Endothelial cell of umbilical vein (primary cell): Measurements from ENCODE around the gene HES1. TPM values are rescaled to one million over a fixed set of nuclear protein-coding genes. Genes with fewer than 3 reads are reported as not detected.

Experiments used
- BruUV-seq: library from RNA; stranded (reverse); fragments of 400-500 nt; replicated peaks from 2 replicates; lab custom pipeline; 2021; lab: Mats Ljungman, UMichigan
- CTCF ChIA-PET: fragments of 300-600, 350-600 bp; sonication (Branson Sonifier 250); formaldehyde crosslinking; loops from one replicate; lab custom pipeline; 2021; ENCODE audit warnings: antibody characterized with exemption, inconsistent platforms; lab: Charles Lee
- POLR2A ChIA-PET: fragments of 300-600, 350-600 bp; sonication (Branson Sonifier 250); formaldehyde crosslinking; loops from one replicate; lab custom pipeline; 2021; ENCODE audit warnings: antibody characterized with exemption, inconsistent platforms; lab: Charles Lee
- DNase-seq: peaks from one replicate; pipeline ENCODE4 v3.0.0-alpha.2; 2011; ENCODE audit warnings: low read depth, low spot score
- FAIRE-seq: peaks from 2 replicates; lab custom pipeline; 2011; peaks lifted over from hg19 to GRCh38; lab: Jason Lieb, UNC
- H2AFZ ChIP-seq: 2 replicates; pipeline ENCODE4 v1.6.0; 2012; ENCODE audit warnings: low read depth, low read length, control low read depth, inconsistent platforms
- H3K27ac ChIP-seq: 2 replicates; pipeline ENCODE4 v1.5.1; 2011; ENCODE audit warnings: low read depth, mild to moderate bottlenecking, control low read depth, low read length, moderate library complexity; ENCODE audit not compliant: insufficient read depth
- H3K27me3 ChIP-seq, 2 experiments: 2 replicates each; pipeline versions ENCODE4 v1.6.0 to v1.6.1; 2011; ENCODE audit warnings: low read length in 2 of 2, mixed read lengths in 1 of 2; ENCODE audit not compliant: control insufficient read depth in 2 of 2, insufficient read depth in 2 of 2
- H3K36me3 ChIP-seq, 2 experiments: 2 replicates in 1 of 2; 3 replicates in 1 of 2; pipeline ENCODE4 v1.5.1; 2011; ENCODE audit warnings: low read length in 2 of 2, mild to moderate bottlenecking in 1 of 2, moderate library complexity in 1 of 2; ENCODE audit not compliant: control insufficient read depth in 2 of 2, insufficient read depth in 2 of 2; ENCODE audit errors: extremely low read depth in 1 of 2
- H3K4me1 ChIP-seq: 3 replicates; pipeline ENCODE4 v1.5.1; 2011; ENCODE audit warnings: mild to moderate bottlenecking, low read length; ENCODE audit not compliant: control insufficient read depth, insufficient read depth; ENCODE audit errors: extremely low read depth
- H3K4me2 ChIP-seq: 2 replicates; pipeline ENCODE4 v1.6.1; 2011; ENCODE audit warnings: low read length, control low read depth, mixed read lengths; ENCODE audit not compliant: insufficient read depth
- H3K4me3 ChIP-seq, 3 experiments: fragments of 200-600 bp in 1 of 3; sonication (generic), shearing (Covaris generic) in 1 of 3; replicated peaks in 1 of 3; 2 replicates each; pipeline ENCODE4 v1.5.1; 2011 to 2016; ENCODE audit warnings: control low read depth in 3 of 3, low read length in 3 of 3, mild to moderate bottlenecking in 2 of 3, inconsistent platforms in 1 of 3, low read depth in 1 of 3, moderate library complexity in 1 of 3; ENCODE audit not compliant: insufficient read depth in 1 of 3
- H3K79me2 ChIP-seq: 2 replicates; pipeline ENCODE4 v1.6.0; 2012; ENCODE audit warnings: low read length, inconsistent platforms; ENCODE audit not compliant: control insufficient read depth, insufficient read depth
- H3K9ac ChIP-seq: replicated peaks from 2 replicates; pipeline ENCODE3; 2011; ENCODE audit warnings: low read length, control low read depth; ENCODE audit not compliant: insufficient read depth; ENCODE audit errors: extremely low read depth
- H3K9me1 ChIP-seq: replicated peaks from 3 replicates; pipeline ENCODE4 v1.6.0; 2011; ENCODE audit warnings: mild to moderate bottlenecking, low read length; ENCODE audit not compliant: control insufficient read depth, insufficient read depth; ENCODE audit errors: extremely low read depth
- H3K9me3 ChIP-seq: replicated peaks from 2 replicates; pipeline ENCODE4 v1.5.1; 2012; ENCODE audit warnings: low read length, inconsistent platforms; ENCODE audit not compliant: control insufficient read depth, insufficient read depth
- H4K20me1 ChIP-seq: replicated peaks from 2 replicates; pipeline ENCODE3; 2011; ENCODE audit warnings: mild to moderate bottlenecking, low read length; ENCODE audit not compliant: control insufficient read depth, insufficient read depth; ENCODE audit errors: extremely low read depth
- CTCF ChIP-seq, 2 donors: IDR thresholded peaks; 1 replicate in 1 of 2; 2 replicates in 1 of 2; pipeline ENCODE4 v1.5.1; 2011; ENCODE audit warnings: low read length in 2 of 2, mild to moderate bottlenecking in 2 of 2, moderate library complexity in 2 of 2, control low read depth in 1 of 2, inconsistent platforms in 1 of 2, low read depth in 1 of 2; ENCODE audit not compliant: insufficient read depth in 1 of 2; ENCODE audit errors: extremely low read depth in 1 of 2
- EZH2 ChIP-seq: IDR thresholded peaks from 2 replicates; pipeline ENCODE4 v1.6.1; 2012; ENCODE audit warnings: borderline replicate concordance, low read depth, mild to moderate bottlenecking, moderate library complexity, low read length, inconsistent platforms; ENCODE audit not compliant: severe bottlenecking
- FOS ChIP-seq: IDR thresholded peaks from 2 replicates; pipeline ENCODE4 v1.6.1; 2011; ENCODE audit warnings: mild to moderate bottlenecking, low read length, moderate library complexity, borderline replicate concordance; ENCODE audit not compliant: insufficient read depth
- GATA2 ChIP-seq: IDR thresholded peaks from 2 replicates; pipeline ENCODE4 v1.7.0; 2011; ENCODE audit warnings: low read depth, mild to moderate bottlenecking, moderate library complexity, mixed read lengths, low read length; ENCODE audit not compliant: insufficient read length, insufficient read depth
- JUN ChIP-seq: IDR thresholded peaks from 2 replicates; pipeline ENCODE4 v1.6.1; 2011; ENCODE audit warnings: borderline replicate concordance, low read depth; ENCODE audit not compliant: insufficient read length, insufficient read depth
- MAX ChIP-seq: IDR thresholded peaks from 2 replicates; pipeline ENCODE4 v1.6.1; 2011; ENCODE audit not compliant: insufficient read depth, insufficient read length
- MYC ChIP-seq: IDR thresholded peaks from one replicate; pipeline ENCODE4 v1.6.1; 2011; ENCODE audit warnings: mild to moderate bottlenecking, low read depth, low read length
- POLR2A ChIP-seq: IDR thresholded peaks from 2 replicates; pipeline ENCODE4 v1.6.1; 2012; ENCODE audit warnings: low read depth, mild to moderate bottlenecking, control low read depth, low read length
- POLR2AphosphoS5 ChIP-seq: IDR thresholded peaks from 2 replicates; pipeline ENCODE4 v1.6.1; 2012; ENCODE audit warnings: low read depth, mild to moderate bottlenecking, control low read depth, low read length, moderate library complexity; ENCODE audit not compliant: insufficient read depth
- dilution Hi-C: fragments of 300-500 bp; cut with MboI; formaldehyde crosslinking; loops from one replicate; pipeline ENCODE4 v1.15.0; 2019; ENCODE audit warnings: low sequenced_read_pairs; ENCODE audit not compliant: extremely low pct_ligation_motif_present
- intact Hi-C: fragments of 100-400 bp; cut with micrococcal nuclease; formaldehyde crosslinking; loops from one replicate; pipeline ENCODE4 v1.10.0; 2022
- polyA plus RNA-seq, 4 experiments: library from polyadenylated mRNA; depleted of rRNA in 3 of 4; stranded (reverse) in 3 of 4; unstranded in 1 of 4; fragments of >200 nt; gene quantifications; 2 replicates each; pipeline versions ENCODE4 v1.2.1 to v1.2.3, GENCODE V29; 2011 to 2012; ENCODE audit warnings: missing spikeins in 1 of 4
- small RNA-seq: library from RNA; depleted of rRNA; stranded (forward); fragments of <200 nt; gene quantifications from one replicate; pipeline ENCODE3, GENCODE V24; 2012; ENCODE audit warnings: low replicate concordance, low read depth; ENCODE audit not compliant: insufficient read depth, insufficient read length
- total RNA-seq: library from RNA; stranded (reverse); gene quantifications from 2 replicates; pipeline ENCODE4 v1.2.3, GENCODE V29; 2021

Gene HES1
- total and polyA plus RNA-seq, 2 donors (not counting 3 experiments of a cell fraction or from before 2014, with no cell fraction given) = 42.0 to 210 TPM

- intact Hi-C loops = no loop called here
- Histone ChIP-seq H3K27ac (no peak overlapping the region), H3K27me3 (no peaks in the 10 kb centered on the region), H2AFZ (no peak overlapping the region), H3K9ac (no peak overlapping the region), H3K9me1 (no peaks in the 10 kb centered on the region), H3K79me2 (no peaks in the 10 kb centered on the region), H3K4me2 (no peak overlapping the region), H3K36me3 (no peaks in the 10 kb centered on the region), H3K4me3 (no peak overlapping the region), H3K9me3 (no peaks in the 10 kb centered on the region), H3K4me1 (peaks cover 3% of the 10 kb centered on the region), H4K20me1 (no peaks in the 10 kb centered on the region)
- TF ChIP-seq EZH2 = no peak
- no peak for TF ChIP-seq CTCF (IDR thresholded peaks at IDR 0.05; ENCODE audit: extremely low read depth in 1 of 2, insufficient read depth in 1 of 2, low read depth in 1 of 2, low read length in 2 of 2)
- TF ChIP-seq POLR2AphosphoS5 = no peak
- no peak for TF ChIP-seq FOS
- TF ChIP-seq GATA2 = no peak
- TF ChIP-seq MAX = no peak
- TF ChIP-seq JUN = no peak
- TF ChIP-seq POLR2A = no peak
- no peak for TF ChIP-seq MYC
- dilution Hi-C loops = no loop called here
- POLR2A ChIA-PET = no interaction called here
- DNase-seq (no peak), FAIRE-seq (no peak)
- no TSS peak for BruUV-seq
- CTCF ChIA-PET = no interaction called here
Observed at GRCh38 chr3:194187233-194187944, 51.4 kb downstream of the HES1 start.

Small RNA genes within 50 kb of the gene (small RNA-seq; reads per million reads assigned to genes)
- gene RN7SL215P = not detected

Other genes with a start within 250 kb of the HES1 start
- gene CPN2, start 215.2 kb downstream of the HES1 start, total RNA-seq = not detected in 2 replicates
- not detected in 2 replicates for gene CPN2, start 215.2 kb downstream of the HES1 start, polyA plus RNA-seq
- gene LRRC15, start 233.6 kb downstream of the HES1 start, total RNA-seq = not detected in 2 replicates
- not detected in 2 replicates for gene LRRC15, start 233.6 kb downstream of the HES1 start, polyA plus RNA-seq